PFSK-1 (cell line): ENCODE data around the gene SLC48A1.

Experiments used
- POLR2AphosphoS5 ChIP-seq: IDR thresholded peaks from 2 replicates; pipeline ENCODE4 v1.6.1; 2012; ENCODE audit warnings: low read depth, mild to moderate bottlenecking, control low read depth, low read length, moderate library complexity
- SIN3A ChIP-seq: IDR thresholded peaks from 2 replicates; pipeline ENCODE4 v1.6.1; 2012; ENCODE audit warnings: mild to moderate bottlenecking, low read length, moderate library complexity, borderline replicate concordance; ENCODE audit not compliant: insufficient read depth
- TAF1 ChIP-seq: IDR thresholded peaks from 2 replicates; pipeline ENCODE4 v1.6.1; 2012; ENCODE audit warnings: low read length, control low read depth, borderline replicate concordance; ENCODE audit not compliant: insufficient read depth
- TF ChIP-seq, protein P1 (sequence below), 2 experiments: IDR thresholded peaks; 2 replicates each; pipeline versions ENCODE4 v1.6.1 to v1.8.0; 2011 to 2012; ENCODE audit warnings: low read depth in 2 of 2, low read length in 2 of 2, control low read depth in 1 of 2, inconsistent platforms in 1 of 2, mild to moderate bottlenecking in 1 of 2, moderate library complexity in 1 of 2; ENCODE audit not compliant: insufficient read depth in 1 of 2

DNA sequence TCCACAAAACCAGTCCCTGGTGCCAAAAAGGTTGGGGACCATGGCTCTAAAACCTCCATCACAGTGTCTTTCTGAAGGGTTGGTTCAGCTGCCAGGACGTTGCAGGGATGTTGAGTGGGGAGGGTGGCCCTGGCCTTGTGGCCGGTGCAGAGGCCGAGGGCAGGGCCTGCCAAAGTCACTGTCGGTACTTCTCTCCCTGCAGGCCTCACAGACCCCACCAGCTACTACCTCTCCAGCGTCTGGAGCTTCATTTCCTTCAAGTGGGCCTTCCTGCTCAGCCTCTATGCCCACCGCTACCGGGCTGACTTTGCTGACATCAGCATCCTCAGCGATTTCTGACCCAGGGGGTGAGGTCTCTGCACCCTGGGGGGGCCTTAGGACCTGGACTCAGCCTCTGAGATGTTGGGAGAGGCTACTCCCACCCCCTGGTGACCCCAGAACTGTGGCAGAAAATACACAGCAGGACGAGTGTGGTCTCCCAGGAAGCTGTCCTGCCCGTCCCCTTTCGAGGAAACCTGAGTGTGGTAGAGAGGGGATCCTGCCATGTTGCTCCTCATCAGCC lies 7.0 kb downstream of the SLC48A1 start:
- TF ChIP-seq, protein P1, sequence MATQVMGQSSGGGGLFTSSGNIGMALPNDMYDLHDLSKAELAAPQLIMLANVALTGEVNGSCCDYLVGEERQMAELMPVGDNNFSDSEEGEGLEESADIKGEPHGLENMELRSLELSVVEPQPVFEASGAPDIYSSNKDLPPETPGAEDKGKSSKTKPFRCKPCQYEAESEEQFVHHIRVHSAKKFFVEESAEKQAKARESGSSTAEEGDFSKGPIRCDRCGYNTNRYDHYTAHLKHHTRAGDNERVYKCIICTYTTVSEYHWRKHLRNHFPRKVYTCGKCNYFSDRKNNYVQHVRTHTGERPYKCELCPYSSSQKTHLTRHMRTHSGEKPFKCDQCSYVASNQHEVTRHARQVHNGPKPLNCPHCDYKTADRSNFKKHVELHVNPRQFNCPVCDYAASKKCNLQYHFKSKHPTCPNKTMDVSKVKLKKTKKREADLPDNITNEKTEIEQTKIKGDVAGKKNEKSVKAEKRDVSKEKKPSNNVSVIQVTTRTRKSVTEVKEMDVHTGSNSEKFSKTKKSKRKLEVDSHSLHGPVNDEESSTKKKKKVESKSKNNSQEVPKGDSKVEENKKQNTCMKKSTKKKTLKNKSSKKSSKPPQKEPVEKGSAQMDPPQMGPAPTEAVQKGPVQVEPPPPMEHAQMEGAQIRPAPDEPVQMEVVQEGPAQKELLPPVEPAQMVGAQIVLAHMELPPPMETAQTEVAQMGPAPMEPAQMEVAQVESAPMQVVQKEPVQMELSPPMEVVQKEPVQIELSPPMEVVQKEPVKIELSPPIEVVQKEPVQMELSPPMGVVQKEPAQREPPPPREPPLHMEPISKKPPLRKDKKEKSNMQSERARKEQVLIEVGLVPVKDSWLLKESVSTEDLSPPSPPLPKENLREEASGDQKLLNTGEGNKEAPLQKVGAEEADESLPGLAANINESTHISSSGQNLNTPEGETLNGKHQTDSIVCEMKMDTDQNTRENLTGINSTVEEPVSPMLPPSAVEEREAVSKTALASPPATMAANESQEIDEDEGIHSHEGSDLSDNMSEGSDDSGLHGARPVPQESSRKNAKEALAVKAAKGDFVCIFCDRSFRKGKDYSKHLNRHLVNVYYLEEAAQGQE (IDR thresholded peaks at IDR 0.05; ENCODE audit: insufficient read depth in 1 of 2, low read depth in 2 of 2, low read length in 2 of 2), result no peak
- no peak for TF ChIP-seq SIN3A
- no peak for TF ChIP-seq POLR2AphosphoS5
- no peak for TF ChIP-seq TAF1
